GM04504 (cell line): ENCODE results near the gene FTH1.
A peak's percentile ranks its signal among the peaks of the same experiment; 100 is the strongest.

ENCODE experiments used
- DNase-seq: peaks from one replicate; pipeline ENCODE4 v3.0.0-alpha.2; 2012; ENCODE audit warnings: low read depth

The FTH1 gene

DNA sequence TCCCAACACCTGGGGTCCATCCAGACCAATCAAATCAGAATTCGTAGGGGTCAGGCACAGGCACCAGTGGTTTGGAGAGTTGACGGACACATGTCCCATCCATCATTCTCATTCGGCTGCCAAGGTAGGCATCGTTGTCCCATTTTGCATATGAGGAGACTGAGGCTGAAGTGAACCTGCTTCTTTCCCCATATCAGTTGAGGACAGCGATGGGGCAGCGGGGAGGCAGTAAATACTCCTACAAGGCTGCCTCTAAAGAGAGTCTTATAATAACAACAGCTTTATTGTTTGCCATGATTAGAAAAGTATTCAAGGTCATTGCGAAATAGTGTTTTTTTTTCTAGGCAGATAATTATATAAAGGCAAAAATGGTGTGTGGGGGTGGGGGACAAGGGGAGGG, 18.9 kb downstream of the FTH1 start:
- DNase-seq: no peak

DNA sequence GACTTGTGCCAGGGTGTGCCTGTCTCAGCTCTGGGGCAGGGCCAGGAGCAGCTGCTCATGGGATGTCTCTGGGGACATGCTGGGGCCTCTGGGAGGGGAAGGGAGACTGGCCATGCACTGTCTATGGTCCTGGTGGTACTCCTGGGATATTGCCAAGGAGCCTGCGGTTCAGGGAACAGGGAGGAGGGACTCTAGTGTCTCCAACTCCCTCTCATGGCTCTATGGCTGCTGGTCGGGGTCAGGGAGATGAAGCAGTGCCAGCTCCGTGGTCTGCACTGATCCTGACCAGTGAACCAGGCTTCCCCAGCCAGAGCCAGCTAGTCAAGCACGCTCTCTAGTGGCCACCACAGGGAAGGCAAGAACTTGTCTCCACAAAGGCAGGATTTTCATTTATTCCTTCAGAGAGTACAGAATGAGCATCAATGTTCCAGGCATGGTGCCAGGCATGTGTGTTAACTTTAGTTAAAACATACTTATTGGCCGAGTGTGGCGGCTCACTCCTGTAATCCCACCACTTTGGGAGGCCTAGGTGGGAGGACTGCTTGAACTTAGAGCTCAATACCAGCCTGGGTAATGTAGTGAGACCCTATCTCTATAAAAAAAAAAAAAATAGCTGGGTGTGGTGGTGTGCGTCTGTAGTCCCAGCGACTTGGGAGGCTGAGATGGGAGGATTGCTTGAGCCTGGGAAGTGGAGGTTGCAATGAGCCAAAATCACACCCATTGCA, 19.8 kb downstream of the FTH1 start:
- peak; percentile 80 for DNase-seq

DNA sequence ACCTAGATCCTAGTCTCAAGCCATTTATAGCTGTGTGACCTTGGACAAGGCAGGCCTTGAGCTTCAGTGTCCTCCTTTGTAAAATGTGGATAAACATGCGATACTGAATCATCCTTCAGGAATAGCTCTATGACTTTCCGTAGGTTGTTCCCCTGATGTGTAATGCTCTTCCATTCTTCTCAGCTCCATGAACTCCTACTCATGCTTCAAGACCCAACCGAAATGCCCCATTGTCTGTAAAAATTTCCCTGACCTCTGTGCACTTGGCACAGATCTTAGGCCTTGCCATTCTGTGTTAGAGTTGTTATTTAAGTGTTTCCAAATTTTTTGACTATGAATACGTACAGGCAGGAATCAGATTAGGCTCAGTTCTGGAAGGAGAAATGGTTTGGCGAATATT, 20.5 kb downstream of the FTH1 start:
- no peak for DNase-seq

DNA sequence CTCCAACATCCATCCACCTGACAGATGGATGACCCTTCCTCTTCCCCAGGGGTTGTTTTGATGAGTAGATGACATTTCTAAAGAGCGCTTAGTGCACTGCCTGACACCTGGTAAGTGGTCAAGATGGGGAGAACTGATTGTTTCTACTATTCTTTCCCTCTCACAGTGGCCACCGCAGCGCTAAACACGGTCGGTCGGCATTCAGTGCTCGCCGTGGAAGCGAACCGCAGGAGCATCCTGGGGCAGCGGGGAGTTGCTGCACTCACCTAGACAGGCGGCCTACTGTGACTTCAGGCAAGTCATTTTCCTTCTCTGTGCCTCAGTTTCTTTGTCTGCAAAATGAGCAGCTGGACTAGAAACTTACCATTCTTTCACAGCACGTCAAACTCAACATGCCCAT, 22.2 kb downstream of the FTH1 start:
- DNase-seq: no peak

DNA sequence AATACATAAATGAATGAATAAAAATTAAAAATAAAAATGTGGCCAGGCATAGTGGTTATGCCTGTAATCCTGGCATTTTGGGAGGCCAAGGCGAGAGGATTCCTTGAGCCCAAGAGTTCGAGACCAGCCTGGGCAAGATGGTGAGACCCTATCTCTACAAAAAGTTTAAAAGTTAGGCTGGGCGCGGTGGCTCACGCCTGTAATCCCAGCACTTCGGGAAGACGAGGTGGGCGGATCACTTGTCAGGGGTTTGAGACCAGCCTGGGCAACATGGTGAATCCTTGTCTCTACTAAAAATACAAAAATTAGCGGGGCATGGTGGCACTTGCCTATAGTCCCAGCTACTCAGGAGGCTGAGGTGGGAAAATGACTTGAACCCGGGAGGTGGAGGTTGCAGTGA, 27.0 kb downstream of the FTH1 start:
- DNase-seq: no peak

DNA sequence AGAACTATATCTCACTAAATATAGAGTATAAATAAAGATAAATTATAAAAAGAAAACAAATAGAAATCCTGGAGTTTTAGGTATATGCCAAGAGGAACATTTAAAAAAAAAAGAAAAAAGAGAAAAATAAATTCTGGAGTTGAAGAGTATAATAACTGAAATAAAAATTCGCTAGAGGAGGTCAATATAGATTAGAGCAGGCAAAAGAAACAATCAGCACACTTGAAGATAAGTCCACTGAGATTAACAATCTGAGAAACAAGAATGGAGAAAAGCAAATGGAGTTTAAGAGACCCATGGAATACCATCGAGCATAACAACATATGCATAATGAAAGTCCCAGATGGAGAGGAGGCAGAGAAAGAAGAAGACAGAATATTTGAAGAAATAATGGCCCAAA, 31.6 kb downstream of the FTH1 start:
- no peak for DNase-seq

DNA sequence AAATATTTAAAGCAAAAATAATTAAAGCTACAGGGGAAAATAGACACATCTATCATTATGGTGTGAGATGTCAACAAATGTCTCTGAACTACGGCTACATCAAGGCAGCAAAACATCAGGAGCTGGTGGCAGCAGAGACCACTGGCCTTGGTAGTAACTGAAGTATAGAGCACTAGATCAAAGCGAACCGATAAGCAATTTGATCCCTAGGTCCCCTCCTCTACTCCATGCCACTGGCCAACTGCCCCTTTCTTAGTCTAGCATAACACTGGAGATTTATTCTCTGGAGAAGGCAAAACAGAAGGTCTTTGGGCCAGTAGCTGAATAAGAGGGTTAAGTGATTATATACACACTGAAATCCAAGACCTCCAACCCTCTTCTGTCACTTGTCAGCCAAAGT, 36.5 kb downstream of the FTH1 start:
- DNase-seq: no peak

DNA sequence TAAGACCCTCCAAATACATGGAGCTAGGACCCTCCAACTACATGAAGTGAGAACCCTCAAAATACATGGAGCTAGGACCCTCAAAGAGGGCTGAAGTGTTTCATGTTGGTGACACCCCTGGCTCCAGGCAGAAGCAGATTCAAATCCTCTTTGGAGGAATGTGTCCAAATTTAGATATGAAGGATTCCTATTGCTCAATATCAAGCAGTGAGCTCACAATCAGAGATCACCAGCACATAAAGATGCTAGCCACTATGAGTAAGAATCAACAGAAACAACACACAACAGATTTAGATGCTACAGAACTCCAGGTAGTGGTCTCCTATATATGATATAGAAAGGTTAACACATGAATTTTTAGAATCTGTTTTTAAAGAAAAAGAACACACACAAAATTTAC, 38.8 kb downstream of the FTH1 start:
- no peak for DNase-seq

DNA sequence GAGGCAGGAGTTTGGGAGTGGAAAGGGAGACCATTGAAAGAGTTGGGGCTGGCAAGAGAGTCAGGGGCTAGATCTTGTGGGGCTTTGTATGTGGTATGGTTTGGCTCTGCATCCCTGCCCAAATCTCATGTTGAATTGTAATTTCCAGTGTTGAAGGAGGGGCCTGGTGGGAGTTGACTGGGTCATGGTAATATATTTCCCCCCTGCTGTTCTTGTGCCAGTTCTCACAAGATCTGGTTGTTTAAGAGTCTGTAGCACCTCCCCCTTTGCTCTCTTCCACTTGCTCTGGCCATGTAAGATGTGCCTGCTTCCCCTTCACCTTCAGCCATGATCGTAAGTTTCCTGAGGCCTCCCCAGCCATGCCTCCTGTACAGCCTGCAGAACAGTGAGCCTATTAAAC, 39.9 kb downstream of the FTH1 start:
- DNase-seq: no peak

DNA sequence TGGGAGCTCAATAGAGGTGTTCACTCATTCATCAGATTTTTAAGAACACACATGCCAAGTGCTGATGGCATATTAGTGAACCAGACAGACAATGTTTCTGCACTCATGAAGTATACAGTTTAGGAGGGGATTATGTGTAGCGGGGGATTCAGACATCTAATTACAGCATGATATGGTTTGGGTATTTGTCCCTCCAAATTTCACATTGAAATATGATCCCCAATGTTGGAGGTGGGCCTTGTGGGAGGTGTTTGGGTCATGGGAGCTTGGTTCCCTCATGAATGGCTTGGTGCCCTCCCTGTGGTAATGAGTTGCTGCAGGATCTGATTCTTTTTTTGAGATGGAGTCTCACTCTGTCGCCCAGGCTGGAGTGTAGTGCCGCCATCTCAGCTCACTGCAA, 41.2 kb downstream of the FTH1 start:
- no peak for DNase-seq

DNA sequence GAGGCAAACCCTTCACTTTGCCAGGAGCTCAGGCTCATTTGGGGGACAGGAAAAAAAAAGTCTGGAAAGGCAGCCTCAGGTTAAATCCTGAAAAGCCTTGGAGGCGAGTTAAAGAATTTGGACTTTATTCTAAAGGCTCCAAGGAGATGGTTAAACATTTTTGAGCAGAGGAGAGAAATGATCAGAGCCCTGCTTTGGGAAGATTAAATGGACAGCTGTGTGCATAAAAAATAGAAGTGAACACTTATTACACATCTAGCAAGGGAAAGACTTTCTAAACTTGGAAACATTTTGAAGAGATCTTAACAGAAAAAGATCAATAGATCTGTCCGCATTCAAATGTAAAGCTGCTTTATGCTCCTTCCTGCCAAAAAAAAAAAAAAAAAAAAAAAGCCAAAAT, 41.7 kb downstream of the FTH1 start:
- no peak for DNase-seq

DNA sequence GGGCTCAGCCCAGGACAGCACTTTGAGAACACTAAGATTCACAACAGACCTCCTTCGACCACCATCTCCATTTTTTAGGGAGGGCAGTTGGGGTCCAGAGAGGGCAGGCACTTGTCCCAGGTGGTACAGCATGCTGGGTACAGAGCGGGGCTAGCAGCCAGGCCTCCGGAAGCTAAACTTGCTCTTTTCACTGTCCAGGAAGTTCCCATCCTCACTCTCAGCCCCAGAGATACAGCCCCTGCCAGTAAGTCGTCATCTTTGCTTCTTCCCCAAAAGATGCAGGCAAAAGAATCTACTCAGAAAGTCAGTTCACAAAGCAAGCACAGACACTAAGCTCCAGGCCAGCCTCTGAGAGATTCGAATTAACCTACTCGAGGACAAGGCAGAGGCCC, 43.4 kb downstream of the FTH1 start:
- no peak for DNase-seq

DNA sequence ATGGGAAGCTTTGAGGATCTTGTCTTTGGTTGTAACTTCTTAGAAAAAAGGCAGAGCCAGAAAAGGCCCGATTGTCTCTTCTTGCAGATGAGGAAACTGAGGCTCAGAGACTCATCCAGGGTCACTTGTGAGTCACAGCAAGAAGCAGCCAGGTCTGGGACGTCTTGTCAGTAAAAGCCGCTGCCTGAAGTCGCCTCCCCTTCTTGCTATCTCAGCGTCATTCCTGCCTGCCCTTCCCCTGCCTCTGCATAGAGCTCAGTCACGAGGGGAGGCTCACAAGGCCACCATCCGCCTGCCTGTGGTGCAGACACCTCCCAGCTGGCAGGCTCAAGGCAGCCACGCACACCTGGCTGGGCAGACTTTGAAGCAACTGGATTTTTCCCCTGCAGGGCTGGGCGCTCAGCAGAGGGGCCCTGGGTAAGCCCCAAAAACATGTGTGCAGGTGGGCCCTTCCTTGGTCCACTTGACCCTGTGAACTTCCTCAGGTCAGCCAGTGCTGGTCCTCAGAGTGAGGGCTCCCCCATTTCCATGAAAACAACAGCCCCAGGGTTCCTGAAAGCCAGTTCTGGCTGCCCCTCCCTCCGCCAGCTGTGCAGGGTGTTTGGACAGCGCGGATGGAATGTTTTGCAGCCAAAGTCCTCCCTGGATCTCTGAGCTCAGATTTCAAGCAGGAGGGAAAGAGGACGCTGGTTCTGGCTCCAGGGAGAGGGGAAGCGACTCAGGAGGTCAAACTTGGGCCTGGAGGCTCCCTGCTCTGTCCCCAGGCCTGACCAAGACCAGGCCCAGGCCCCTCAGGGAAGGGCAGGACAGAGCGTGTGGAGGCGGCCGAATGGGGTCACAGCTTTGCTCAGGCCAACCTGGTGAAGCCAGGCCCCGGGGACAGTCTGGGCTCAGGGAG, 44.0 kb downstream of the FTH1 start:
- DNase-seq: no peak

DNA sequence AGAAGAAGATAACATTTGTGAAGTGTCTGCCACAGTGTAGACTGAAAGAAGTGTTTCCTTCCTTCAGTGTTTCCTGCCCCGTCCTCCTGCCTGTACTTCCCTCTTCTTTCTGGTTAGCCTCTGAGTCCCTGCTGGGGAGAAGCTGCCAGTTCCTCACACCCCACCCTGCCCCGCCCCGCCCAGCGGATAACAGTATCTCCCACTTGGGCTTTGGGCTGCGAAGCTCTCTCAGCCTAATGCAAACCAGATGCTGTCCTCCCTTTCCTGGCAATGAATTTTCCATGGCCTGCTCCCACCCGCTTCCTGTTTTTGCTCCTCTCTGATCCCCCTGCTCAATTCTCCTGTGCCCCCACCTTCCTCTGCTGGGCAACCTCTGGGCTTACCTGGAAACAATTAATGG, 44.9 kb downstream of the FTH1 start:
- DNase-seq: peak; percentile 50

DNA sequence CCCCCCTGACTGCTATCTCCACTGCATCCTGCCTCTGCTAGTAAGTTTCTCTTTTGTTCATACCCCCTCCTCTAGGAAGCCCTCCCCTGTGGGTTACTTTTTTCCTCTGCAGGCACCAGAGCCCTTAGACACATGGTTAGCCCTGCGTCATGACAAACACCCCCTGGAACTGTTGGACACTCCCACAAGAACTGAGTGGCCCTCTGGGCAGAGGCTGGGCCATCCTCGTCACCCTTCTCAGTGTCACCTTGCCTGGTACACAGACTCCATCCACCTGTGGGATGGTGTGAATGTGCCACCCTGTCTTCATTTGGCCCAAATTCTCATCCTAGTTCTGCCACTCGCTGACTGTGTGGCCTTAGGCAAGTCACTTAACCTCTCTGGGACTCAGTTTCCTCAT, 46.0 kb downstream of the FTH1 start:
- DNase-seq: no peak

DNA sequence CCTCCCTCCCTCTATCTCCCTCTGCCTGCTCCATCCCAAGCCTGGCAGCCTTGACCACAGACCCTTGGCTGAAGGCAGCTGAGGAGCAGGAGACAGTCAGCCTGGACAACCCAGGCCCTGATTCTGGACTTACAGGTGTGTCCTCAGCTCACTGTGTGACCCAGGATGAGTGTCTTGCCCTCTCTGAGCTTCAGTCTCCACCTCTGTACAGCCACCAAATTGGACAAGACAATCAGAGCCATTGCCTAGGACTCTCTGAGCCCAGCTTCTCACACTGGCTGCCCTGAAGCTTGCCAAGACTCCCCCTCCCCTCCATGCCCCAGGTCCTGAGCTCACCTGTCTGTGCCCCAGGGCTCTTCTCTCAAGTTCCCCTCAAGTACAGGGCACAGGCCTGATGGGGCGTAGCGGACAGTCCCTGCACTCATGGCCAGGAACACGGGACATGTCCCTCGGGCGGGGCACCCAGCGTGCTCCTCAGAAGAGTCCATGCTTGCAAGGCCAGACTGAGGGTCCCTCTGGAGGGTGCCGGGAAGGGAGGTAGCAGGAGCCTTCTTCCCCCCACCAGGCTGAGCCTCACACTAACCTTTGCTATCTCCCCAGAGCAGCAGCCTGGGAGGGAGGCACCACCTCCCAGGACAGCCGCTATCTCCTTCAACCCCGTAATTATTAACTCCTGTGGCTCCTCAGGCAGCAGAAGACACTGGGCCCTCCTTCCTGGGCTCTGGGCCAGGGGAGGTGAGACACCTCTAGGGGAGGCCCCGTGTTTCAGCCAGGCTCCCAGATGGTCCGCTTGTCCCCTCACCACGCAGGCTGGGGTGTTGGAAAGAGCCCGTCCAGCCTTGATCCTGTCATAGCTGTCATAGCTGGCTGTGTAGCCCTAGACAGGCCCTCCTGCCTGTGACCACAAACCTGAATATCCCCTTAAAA, 47.5 kb downstream of the FTH1 start:
- no peak for DNase-seq

DNA sequence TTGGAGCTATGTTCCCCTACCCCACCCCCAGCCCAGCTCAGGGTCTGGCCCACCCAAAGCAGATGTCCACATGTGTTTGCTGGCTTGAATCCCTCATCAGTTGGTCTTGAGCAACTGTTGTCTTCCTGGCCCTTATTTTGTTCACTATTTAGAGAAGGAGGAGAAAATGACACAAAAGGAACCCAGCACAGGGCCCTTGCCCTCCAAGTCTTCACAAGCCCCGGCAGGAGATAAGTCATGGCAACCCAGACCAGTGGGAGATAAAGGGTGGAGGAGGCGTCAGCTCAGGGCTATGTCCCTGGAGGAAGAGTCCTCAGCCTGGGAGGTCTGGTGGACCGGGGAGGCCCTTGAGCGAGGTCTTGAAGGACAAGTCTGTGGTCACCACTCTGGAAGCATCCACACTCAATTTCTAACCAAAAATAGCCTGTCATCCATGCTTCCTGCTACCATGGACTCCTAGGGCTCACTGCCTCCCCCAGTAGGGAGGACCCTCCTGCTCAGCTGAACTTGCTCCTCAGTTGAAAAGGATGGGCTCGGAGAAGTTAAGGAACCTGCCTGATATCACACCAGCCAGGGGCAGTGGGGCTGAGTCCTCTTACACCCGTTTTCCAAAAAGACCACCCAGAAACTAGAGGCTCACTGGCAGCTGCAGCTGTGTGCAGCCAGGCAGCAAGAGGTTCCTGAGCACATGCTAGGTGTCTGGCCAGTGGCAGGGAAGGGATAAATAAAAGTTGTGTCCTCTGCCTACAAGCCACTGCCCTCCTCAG, 48.3 kb downstream of the FTH1 start:
- DNase-seq: no peak

DNA sequence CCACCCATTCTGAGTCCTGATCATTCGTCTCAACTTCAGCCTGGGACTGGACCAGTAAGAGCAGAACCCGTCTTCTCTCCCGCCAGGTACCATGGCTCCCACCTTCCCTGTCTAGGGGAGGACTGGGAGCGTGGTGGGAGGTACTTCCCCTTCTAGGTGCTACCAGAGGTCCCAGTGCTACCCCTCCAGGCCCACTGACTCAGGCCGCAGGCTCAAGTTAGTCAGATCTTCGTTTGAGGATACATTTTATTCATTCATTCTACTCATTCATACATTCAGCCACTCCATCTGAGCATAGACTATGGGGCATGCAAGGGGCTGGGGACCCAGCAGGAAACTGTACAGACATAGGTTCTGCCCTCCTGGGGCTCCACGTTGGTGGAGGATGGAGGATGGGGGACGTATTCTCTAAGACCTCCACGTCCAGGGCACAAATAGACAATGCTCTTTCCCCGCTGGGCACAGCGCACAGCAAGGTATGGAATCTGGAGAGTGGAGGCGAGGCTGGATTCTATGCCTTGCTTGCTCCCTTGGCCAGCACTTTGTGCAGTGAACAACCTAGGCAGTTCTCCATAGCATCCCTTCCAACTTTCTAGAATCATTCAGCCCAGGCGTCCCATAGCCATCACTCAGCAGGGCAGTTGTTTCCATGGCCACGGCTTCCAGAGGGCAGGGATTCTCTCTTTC, 49.0 kb downstream of the FTH1 start:
- DNase-seq: no peak

DNA sequence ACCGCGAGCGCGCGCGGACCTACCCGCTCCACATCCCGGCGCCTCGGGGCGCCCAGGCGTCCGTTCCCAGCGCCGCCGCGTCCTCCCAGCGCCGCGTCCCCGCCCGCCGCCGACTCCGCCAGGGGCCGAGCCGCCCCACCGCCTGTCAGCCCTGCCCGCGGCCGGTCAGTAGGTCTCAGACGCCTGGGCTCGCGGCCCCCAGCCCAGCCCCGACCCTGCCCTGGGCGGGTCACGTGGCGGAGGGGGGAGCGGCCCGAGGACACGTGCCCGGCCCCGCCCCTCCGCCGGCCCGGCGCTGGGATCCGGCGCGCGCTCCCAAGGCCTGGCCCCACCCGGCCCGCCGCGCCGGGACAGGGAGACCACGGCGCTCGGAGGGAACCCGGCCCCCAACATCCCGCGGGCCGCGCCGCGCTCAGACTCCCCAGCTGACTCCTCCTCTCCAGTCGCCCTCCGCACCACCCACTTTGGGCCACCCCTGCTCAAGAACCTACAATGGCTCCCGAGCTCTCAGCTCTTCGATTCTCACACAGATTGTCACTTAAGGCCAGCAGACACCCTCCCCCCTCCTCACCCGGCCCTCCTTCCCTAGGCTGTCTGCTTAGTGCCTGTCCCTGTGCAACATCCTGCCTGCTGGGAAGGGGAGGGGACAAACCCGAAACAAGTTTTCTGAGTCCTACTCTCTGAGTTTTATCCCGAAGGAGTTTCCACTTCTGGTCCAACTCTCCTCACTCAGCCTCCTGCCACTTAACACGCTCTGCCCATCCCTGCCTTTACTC, 49.9 kb downstream of the FTH1 start, which contains the start of gene RAB3IL1:
TSS of gene RAB3IL1 (minus strand) at position 233 of the 776 bp plus-strand sequence. CDS start at position 34, 199 bp downstream.
- no peak for DNase-seq

DNA sequence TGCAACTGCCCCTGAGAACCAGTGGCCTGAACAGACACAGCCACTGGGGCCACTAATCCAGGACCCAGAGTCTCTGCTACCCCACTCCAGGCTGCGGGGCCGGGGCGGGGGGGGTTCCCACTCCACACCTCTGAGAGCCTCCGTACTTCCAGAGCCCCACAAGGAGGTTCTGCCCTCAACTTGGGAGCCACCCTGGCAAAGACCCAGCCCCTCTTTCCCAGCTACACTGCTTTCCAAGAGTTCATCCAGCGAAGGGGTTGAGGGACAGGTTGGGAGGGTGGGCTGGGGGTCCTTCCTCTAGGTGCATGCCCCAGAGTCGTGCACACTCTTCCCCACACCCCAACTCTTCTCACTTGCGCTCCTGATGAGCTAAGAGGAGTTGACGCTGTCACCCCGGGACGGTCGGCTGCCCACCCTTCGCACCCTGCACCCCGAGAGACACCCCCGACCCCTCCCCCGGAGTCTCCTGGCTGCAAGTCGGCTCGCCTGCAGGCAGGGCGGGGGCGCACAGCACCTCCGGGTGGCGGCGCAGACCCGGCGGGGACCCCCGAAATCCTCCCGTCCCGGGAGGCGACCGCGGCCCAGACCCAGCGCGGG, 50.6 kb downstream of the FTH1 start:
- DNase-seq: no peak
